ENCODE data around the gene MGARP. TPM values are rescaled to one million over a fixed set of nuclear protein-coding genes. Genes with fewer than 3 reads are reported as not detected.

Gene MGARP
- total and polyA plus RNA-seq, 9 of the 15 experiments (the other 6 are each of a cell fraction or from before 2014, with no cell fraction given) = 0.11 to 0.45 (median 0.23) TPM; not detected in 4

- FAIRE-seq (no peak), ATAC-seq (no peak), DNase-seq (ENCODE audit: extremely low read depth in 1 of 4, low spot score in 3 of 4) (no peak)
- H3K27me3 ChIP-seq (ENCODE audit: control insufficient read depth in 2 of 2, insufficient read depth in 2 of 2, low read length in 2 of 2) = no peaks in the 10 kb centered on the region
- TF ChIP-seq NR2F6 (CRISPR knock-in tag; IDR thresholded peaks at IDR 0.05) = no peak
- TF ChIP-seq TEAD1 (CRISPR knock-in tag; IDR thresholded peaks at IDR 0.05) = no peak
- TF ChIP-seq NRF1 (conservative IDR thresholded peaks at IDR 0.05 in 1 of 2, IDR thresholded peaks at IDR 0.05 in 1 of 2) = no peak
- no peak for TF ChIP-seq MCM7 (IDR thresholded peaks at IDR 0.05)
- TF ChIP-seq ZNF24 (IDR thresholded peaks at IDR 0.05) = no peak
- no peak for TF ChIP-seq NFE2L1 (tag; IDR thresholded peaks at IDR 0.05; ENCODE audit: borderline replicate concordance, low read depth)
- no peak for TF ChIP-seq ATF1 (CRISPR knock-in tag; IDR thresholded peaks at IDR 0.05)
- TF ChIP-seq ATF1 (tag; IDR thresholded peaks at IDR 0.05) = no peak
- no peak for TF ChIP-seq FIP1L1 (IDR thresholded peaks at IDR 0.05; ENCODE audit: low read depth, low read length, poor library complexity, severe bottlenecking)
- TF ChIP-seq, protein P1, sequence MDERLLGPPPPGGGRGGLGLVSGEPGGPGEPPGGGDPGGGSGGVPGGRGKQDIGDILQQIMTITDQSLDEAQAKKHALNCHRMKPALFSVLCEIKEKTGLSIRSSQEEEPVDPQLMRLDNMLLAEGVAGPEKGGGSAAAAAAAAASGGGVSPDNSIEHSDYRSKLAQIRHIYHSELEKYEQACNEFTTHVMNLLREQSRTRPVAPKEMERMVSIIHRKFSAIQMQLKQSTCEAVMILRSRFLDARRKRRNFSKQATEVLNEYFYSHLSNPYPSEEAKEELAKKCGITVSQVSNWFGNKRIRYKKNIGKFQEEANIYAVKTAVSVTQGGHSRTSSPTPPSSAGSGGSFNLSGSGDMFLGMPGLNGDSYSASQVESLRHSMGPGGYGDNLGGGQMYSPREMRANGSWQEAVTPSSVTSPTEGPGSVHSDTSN (CRISPR knock-in tag; IDR thresholded peaks at IDR 0.05; ENCODE audit: low read depth) = no peak
- TF ChIP-seq, protein P1 (tag; conservative IDR thresholded peaks at IDR 0.05; ENCODE audit: low read depth) = no peak
- no peak for TF ChIP-seq SMC3 (conservative IDR thresholded peaks at IDR 0.05; ENCODE audit: insufficient read depth, low read depth, low read length)
- TF ChIP-seq JUN (IDR thresholded peaks at IDR 0.05; ENCODE audit: borderline replicate concordance, low read depth, low read length) = no peak
- no peak for TF ChIP-seq JUN (CRISPR knock-in tag; IDR thresholded peaks at IDR 0.05; ENCODE audit: borderline replicate concordance)
- TF ChIP-seq BRD9 (IDR thresholded peaks at IDR 0.05; ENCODE audit: low read depth, partially characterized antibody) = no peak
- TF ChIP-seq MTF1 (CRISPR knock-in tag; IDR thresholded peaks at IDR 0.05; ENCODE audit: borderline replicate concordance) = no peak
- no peak for TF ChIP-seq CC2D1A (IDR thresholded peaks at IDR 0.05)
- H3K4me2 ChIP-seq (ENCODE audit: insufficient read depth, low read length) = no peak overlapping the region
- H3K4me1 ChIP-seq (replicated peaks in 1 of 2; ENCODE audit: control insufficient read depth in 2 of 2, insufficient read depth in 2 of 2, low read length in 2 of 2) = peaks cover 0 to 7% of the 10 kb centered on the region in 2 experiments; a peak in 1 of 5 replicates
- no peak overlapping the region for H3K4me3 ChIP-seq
- ChIA-PET CTCF (ENCODE audit: low intra/inter-chr PET ratio) (no interaction called here), POLR2A (interaction anchor here (0.8 kb wide), 1 partner anchor 9 kb away, joined by 3 read pairs; no protein-coding TSS in a partner anchor)
- no peak overlapping the region for H3K27ac ChIP-seq (ENCODE audit: extremely low read depth, low read depth, low read length)
- H4K20me1 ChIP-seq (replicated peaks; ENCODE audit: control insufficient read depth, insufficient read depth, low read length) = no peaks in the 10 kb centered on the region
- intact Hi-C loops (cut with micrococcal nuclease) = loop anchor here (10.0 kb wide), 1 partner anchor 313 kb away; no protein-coding TSS in a partner anchor
- no peaks in the 10 kb centered on the region for H3K79me2 ChIP-seq (ENCODE audit: control insufficient read depth, insufficient read depth, low read length)
- no peak overlapping the region for H3K9ac ChIP-seq (ENCODE audit: insufficient read depth in 1 of 2, low read depth in 2 of 2, low read length in 2 of 2)
- peak overlapping the region; percentile 77 for H2AFZ ChIP-seq (ENCODE audit: low read depth, low read length)
- WGBS (ENCODE audit: insufficient coverage, low coverage, missing lambda C conversion rate) = 62% methylated on average over 5 of the region's 5 CpGs
- BruUV-seq (replicated peaks) = no TSS peak
- no peaks in the 10 kb centered on the region for H3K9me1 ChIP-seq (ENCODE audit: control insufficient read depth, insufficient read depth, low read length)
- H3K9me3 ChIP-seq (replicated peaks; ENCODE audit: control insufficient read depth, insufficient read depth, low read depth, low read length) = no peaks in the 10 kb centered on the region
- H3K36me3 ChIP-seq (ENCODE audit: control insufficient read depth, insufficient read depth, low read length) = no peaks in the 10 kb centered on the region
- in situ Hi-C loops (cut with MboI) = no loop called here
Measured at GRCh38 chr4:139221687-139222086, 58.3 kb downstream of the MGARP start.

Measured in K562 (cell line).